SK-N-SH treated with all-trans-retinoic acid at 6 μM for 48 hours (cell line): Measurements from ENCODE around the gene KRT26.

ENCODE experiments used
- CREB5 ChIP-seq: fragments of 250-450 bp; sonication (Bioruptor Pico); IDR thresholded peaks from 2 replicates; pipeline ENCODE4 v1.5.1; 2020; ENCODE audit warnings: low read depth, mild to moderate bottlenecking, moderate library complexity
- ESRRG ChIP-seq: fragments of 250-450 bp; sonication (Bioruptor Pico); IDR thresholded peaks from 2 replicates; pipeline ENCODE4 v1.6.1; 2021; ENCODE audit warnings: mild to moderate bottlenecking
- TOX ChIP-seq: fragments of 250-450 bp; sonication (Bioruptor Pico); IDR thresholded peaks from 2 replicates; pipeline ENCODE4 v1.8.0; 2021; ENCODE audit warnings: mild to moderate bottlenecking, moderate library complexity, borderline replicate concordance
- ZC3H10 ChIP-seq: fragments of 250-450 bp; sonication (Bioruptor Pico); IDR thresholded peaks from 2 replicates; pipeline ENCODE4 v1.5.1; 2021; ENCODE audit warnings: mild to moderate bottlenecking, moderate library complexity
- ZFP3 ChIP-seq: fragments of 250-450 bp; sonication (Bioruptor Pico); IDR thresholded peaks from 2 replicates; pipeline ENCODE4 v1.5.0; 2020; ENCODE audit warnings: mild to moderate bottlenecking, moderate library complexity
- ZNF70 ChIP-seq: fragments of 450-650 bp; formaldehyde crosslinking; IDR thresholded peaks from 2 replicates; pipeline ENCODE4 v1.5.0; 2020; ENCODE audit warnings: mild to moderate bottlenecking, moderate library complexity
- TF ChIP-seq, protein P1 (sequence below): fragments of 250-450 bp; sonication (Bioruptor Pico); IDR thresholded peaks from 2 replicates; pipeline ENCODE4 v1.8.0; 2021; ENCODE audit warnings: low read depth, mild to moderate bottlenecking, moderate library complexity, borderline replicate concordance
- TF ChIP-seq, protein P2 (sequence below): fragments of 250-450 bp; sonication (Bioruptor Pico); IDR thresholded peaks from 2 replicates; pipeline ENCODE4 v1.8.0; 2020; ENCODE audit warnings: mild to moderate bottlenecking, moderate library complexity, borderline replicate concordance

DNA sequence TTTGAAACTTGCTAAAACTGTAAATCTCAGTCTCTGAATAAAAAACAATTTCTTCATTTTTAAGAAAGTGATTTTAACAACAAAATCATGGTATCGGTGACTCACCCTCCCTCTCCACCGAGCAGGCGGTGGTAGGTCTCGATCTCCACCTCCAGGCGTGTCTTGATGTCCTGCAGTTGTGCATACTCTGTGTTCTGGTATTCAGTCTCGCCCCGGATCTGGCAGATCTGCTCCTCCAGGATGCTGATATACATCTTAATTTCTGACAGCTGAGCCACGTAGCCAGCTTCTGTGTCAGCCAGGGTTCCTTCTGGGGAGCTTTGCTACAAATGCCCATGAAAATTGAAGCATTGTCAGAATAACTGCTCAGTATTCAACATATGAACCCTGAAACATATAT is 53.1 kb downstream of the KRT26 start:
- TF ChIP-seq, protein P1, sequence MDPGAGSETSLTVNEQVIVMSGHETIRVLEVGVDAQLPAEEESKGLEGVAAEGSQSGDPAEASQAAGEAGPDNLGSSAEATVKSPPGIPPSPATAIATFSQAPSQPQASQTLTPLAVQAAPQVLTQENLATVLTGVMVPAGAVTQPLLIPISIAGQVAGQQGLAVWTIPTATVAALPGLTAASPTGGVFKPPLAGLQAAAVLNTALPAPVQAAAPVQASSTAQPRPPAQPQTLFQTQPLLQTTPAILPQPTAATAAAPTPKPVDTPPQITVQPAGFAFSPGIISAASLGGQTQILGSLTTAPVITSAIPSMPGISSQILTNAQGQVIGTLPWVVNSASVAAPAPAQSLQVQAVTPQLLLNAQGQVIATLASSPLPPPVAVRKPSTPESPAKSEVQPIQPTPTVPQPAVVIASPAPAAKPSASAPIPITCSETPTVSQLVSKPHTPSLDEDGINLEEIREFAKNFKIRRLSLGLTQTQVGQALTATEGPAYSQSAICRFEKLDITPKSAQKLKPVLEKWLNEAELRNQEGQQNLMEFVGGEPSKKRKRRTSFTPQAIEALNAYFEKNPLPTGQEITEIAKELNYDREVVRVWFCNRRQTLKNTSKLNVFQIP (CRISPR knock-in tag) = no peak
- no peak for TF ChIP-seq ZFP3 (CRISPR knock-in tag)
- TF ChIP-seq ZNF70 = no peak
- TF ChIP-seq, protein P2, sequence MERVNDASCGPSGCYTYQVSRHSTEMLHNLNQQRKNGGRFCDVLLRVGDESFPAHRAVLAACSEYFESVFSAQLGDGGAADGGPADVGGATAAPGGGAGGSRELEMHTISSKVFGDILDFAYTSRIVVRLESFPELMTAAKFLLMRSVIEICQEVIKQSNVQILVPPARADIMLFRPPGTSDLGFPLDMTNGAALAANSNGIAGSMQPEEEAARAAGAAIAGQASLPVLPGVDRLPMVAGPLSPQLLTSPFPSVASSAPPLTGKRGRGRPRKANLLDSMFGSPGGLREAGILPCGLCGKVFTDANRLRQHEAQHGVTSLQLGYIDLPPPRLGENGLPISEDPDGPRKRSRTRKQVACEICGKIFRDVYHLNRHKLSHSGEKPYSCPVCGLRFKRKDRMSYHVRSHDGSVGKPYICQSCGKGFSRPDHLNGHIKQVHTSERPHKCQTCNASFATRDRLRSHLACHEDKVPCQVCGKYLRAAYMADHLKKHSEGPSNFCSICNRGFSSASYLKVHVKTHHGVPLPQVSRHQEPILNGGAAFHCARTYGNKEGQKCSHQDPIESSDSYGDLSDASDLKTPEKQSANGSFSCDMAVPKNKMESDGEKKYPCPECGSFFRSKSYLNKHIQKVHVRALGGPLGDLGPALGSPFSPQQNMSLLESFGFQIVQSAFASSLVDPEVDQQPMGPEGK = no peak
- TF ChIP-seq TOX = no peak
- no peak for TF ChIP-seq ESRRG (CRISPR knock-in tag)
- no peak for TF ChIP-seq CREB5 (CRISPR knock-in tag)
- no peak for TF ChIP-seq ZC3H10
